Spleen (tissue), 11 donors: ENCODE results near the gene CPSF7. TPM values are rescaled to one million over a fixed set of nuclear protein-coding genes. Genes with fewer than 3 reads are reported as not detected.

ENCODE experiments used
- DNase-seq: peaks from one replicate; pipeline ENCODE4 v3.0.0-alpha.2; 2020
- H3K27ac ChIP-seq, 8 donors: fragments of 200-600 bp; sonication (generic) in 7 of 8; 1 replicate in 4 of 8; 2 replicates in 4 of 8; pipeline versions ENCODE4 v1.5.0 to v1.8.0; 2016 to 2021; ENCODE audit warnings: inconsistent platforms in 4 of 8, mild to moderate bottlenecking in 4 of 8, moderate library complexity in 1 of 8
- H3K27me3 ChIP-seq, 7 donors: fragments of 200-600 bp; sonication (generic) in 6 of 7; replicated peaks in 1 of 7; 1 replicate in 4 of 7; 2 replicates in 3 of 7; pipeline versions ENCODE4 v1.5.0 to v1.8.0; 2016 to 2021; ENCODE audit warnings: inconsistent platforms in 3 of 7, mild to moderate bottlenecking in 1 of 7
- H3K36me3 ChIP-seq, 6 donors: fragments of 200-600 bp; sonication (generic) in 5 of 6; 1 replicate in 4 of 6; 2 replicates in 2 of 6; pipeline versions ENCODE4 v1.5.0 to v1.8.0; 2016 to 2021; ENCODE audit warnings: inconsistent platforms in 2 of 6
- H3K4me1 ChIP-seq, 6 donors: fragments of 200-600 bp; sonication (generic) in 5 of 6; 1 replicate in 3 of 6; 2 replicates in 3 of 6; pipeline versions ENCODE4 v1.5.0 to v1.8.0; 2016 to 2021; ENCODE audit warnings: inconsistent platforms in 3 of 6
- H3K4me3 ChIP-seq, 8 donors: fragments of 200-600 bp; sonication (generic) in 7 of 8; 1 replicate in 4 of 8; 2 replicates in 4 of 8; pipeline versions ENCODE4 v1.5.0 to v1.8.0; 2016 to 2021; ENCODE audit warnings: inconsistent platforms in 4 of 8, mild to moderate bottlenecking in 4 of 8, moderate library complexity in 2 of 8
- H3K9me3 ChIP-seq, 8 donors: fragments of 200-600 bp; sonication (generic) in 7 of 8; 1 replicate in 4 of 8; 2 replicates in 4 of 8; pipeline versions ENCODE4 v1.5.0 to v1.8.0; 2016 to 2021; ENCODE audit warnings: inconsistent platforms in 4 of 8
- CTCF ChIP-seq, 11 experiments: fragments of 200-600 bp in 7 of 11; fragments of 450-650 bp in 4 of 11; sonication (generic) in 4 of 11; IDR thresholded peaks in 8 of 11; conservative IDR thresholded peaks in 3 of 11; 1 replicate in 7 of 11; 2 replicates in 4 of 11; pipeline versions ENCODE4 v1.4.0 to v1.8.0; 2016 to 2021; ENCODE audit warnings: antibody characterized with exemption in 11 of 11, inconsistent platforms in 4 of 11, mild to moderate bottlenecking in 1 of 11
- POLR2A ChIP-seq, 3 donors: fragments of 450-650 bp; IDR thresholded peaks; one replicate each; pipeline ENCODE4 v1.5.1; 2017; ENCODE audit warnings: antibody characterized with exemption in 3 of 3, mild to moderate bottlenecking in 1 of 3
- POLR2AphosphoS5 ChIP-seq, 3 donors: sonication (generic); formaldehyde crosslinking; IDR thresholded peaks; one replicate each; pipeline ENCODE4 v1.5.1; 2017; ENCODE audit warnings: antibody characterized with exemption in 3 of 3
- WGBS, 5 donors: extraction: QIAGEN DNeasy Blood & Tissue Kit in 3 of 5; methylation state at CpG; one replicate each; pipeline versions ENCODE4 v1.1.5 to v1.1.7; 2013 to 2018; 5-methylcytosine and 5-hydroxymethylcytosine counted together
- intact Hi-C: fragments of 100-400 bp; cut with DNase I; formaldehyde crosslinking; loops from one replicate; pipeline ENCODE4 v1.15.0; 2023; ENCODE audit warnings: low total_unique reads
- polyA plus RNA-seq, 3 donors: library from polyadenylated mRNA; stranded (reverse); fragments of 200-250 nt; gene quantifications; one replicate each; pipeline ENCODE4 v1.2.1, GENCODE V29; 2013
- small RNA-seq, 4 donors: library from RNA; depleted of rRNA; stranded (forward); fragments of <200 nt; gene quantifications; one replicate each; pipeline ENCODE3, GENCODE V24; 2016
- total RNA-seq, 7 donors: library from RNA; depleted of rRNA in 3 of 7; stranded (reverse); fragments of >200 nt in 3 of 7; fragmentation: NEBNext Ultra II Directional in 4 of 7; extraction: Animal tissue kit (Norgen Biotek cat#: 25700) in 4 of 7; gene quantifications; one replicate each; pipeline versions ENCODE4 v1.1.0 to v1.2.1, GENCODE V29; 2016 to 2021
- donor health status: healthy with polysubstance abuse.
- donor health status: DM: no; HTN: no; CAD: no; lungs with moderate emphysema.
- donor health status: DM: no; HTN: no; CAD: no.
- donor health status: Bipolar disorder and iron deficiency.
- donor health status: healthy.
- donor health status: DM: no; HTN: no; CAD: no.
- donor health status: DM: yes; HTN: yes; CAD: no.

CPSF7 gene
- total and polyA plus RNA-seq, 10 donors: 30.0 to 94.3 (median 67.7) TPM

GRCh38 chr11:61353131-61354067, 76.4 kb downstream of the CPSF7 start:
- intact Hi-C loops: no loop called here
- WGBS, 5 donors: 60 to 72% (median 71%) methylated on average over 15 of the region's 15 CpGs
- H3K27me3 ChIP-seq: no peaks in the 10 kb centered on the region
- peaks cover 0 to 82% (median 58%) of the 10 kb centered on the region in 6 donors for H3K36me3 ChIP-seq
- peak overlapping the region in 1 of 8 donors; percentile 63 for H3K4me3 ChIP-seq
- TF ChIP-seq CTCF (IDR thresholded peaks at IDR 0.05 in 8 of 11, conservative IDR thresholded peaks at IDR 0.05 in 3 of 11): peak in 1 of 11 experiments; percentile 12
- peak; percentile 49 to 74 (median 68) for TF ChIP-seq POLR2AphosphoS5 (IDR thresholded peaks at IDR 0.05)
- TF ChIP-seq POLR2A (IDR thresholded peaks at IDR 0.05): no peak
- peak overlapping the region in 6 of 8 donors; percentile 43 to 100 (median 98) for H3K27ac ChIP-seq
- peaks cover 13 to 85% (median 64%) of the 10 kb centered on the region in 6 donors for H3K4me1 ChIP-seq
- H3K9me3 ChIP-seq: no peaks in the 10 kb centered on the region
- DNase-seq: peak; percentile 85

Small RNA genes lying within 50 kb of the gene (small RNA-seq; reads per million reads assigned to genes)
- 0 reads per million in 4 donors for gene RN7SL23P

Other genes with a start within 250 kb of the CPSF7 start
- 1 to 10 TPM in 2 of 7 donors, under 1 TPM in 2, not detected in 3; 0.37 to 2.6 (median 1.2) TPM for gene PGA3, start 226.5 kb downstream of the CPSF7 start, total RNA-seq
- under 1 TPM; 0.33 to 0.61 (median 0.54) TPM for gene PGA3, start 226.5 kb downstream of the CPSF7 start, polyA plus RNA-seq
- gene PGA4, start 207.6 kb downstream of the CPSF7 start, total RNA-seq: 10 to 100 TPM in 1 of 7 donors, 1 to 10 TPM in 5, not detected in 1; 1.2 to 12.2 (median 2.3) TPM
- 1 to 10 TPM in 1 of 3 donors, under 1 TPM in 2; 0.36 to 1.6 (median 0.93) TPM for gene PGA4, start 207.6 kb downstream of the CPSF7 start, polyA plus RNA-seq
- gene PGA5, start 188.8 kb downstream of the CPSF7 start, total RNA-seq: 1 to 10 TPM in 5 of 7 donors, under 1 TPM in 1, not detected in 1; 0.42 to 3.3 (median 1.7) TPM
- under 1 TPM; 0.06 to 0.51 (median 0.46) TPM for gene PGA5, start 188.8 kb downstream of the CPSF7 start, polyA plus RNA-seq
- 1 to 10 TPM in 4 of 7 donors, under 1 TPM in 3; 0.23 to 3.2 (median 1.2) TPM for gene VWCE, start 134.7 kb downstream of the CPSF7 start, total RNA-seq
- gene VWCE, start 134.7 kb downstream of the CPSF7 start, polyA plus RNA-seq: 1 to 10 TPM in 2 of 3 donors, under 1 TPM in 1; 0.80 to 1.6 (median 1.2) TPM
- 100 to 1,000 TPM; 118 to 157 (median 151) TPM for gene DDB1, start 96.9 kb downstream of the CPSF7 start, total RNA-seq
- 10 to 100 TPM; 68.7 to 94.7 (median 83.4) TPM for gene DDB1, start 96.9 kb downstream of the CPSF7 start, polyA plus RNA-seq
- 10 to 100 TPM; 33.1 to 61.5 (median 36.4) TPM for gene TKFC, start 96.7 kb downstream of the CPSF7 start, total RNA-seq
- gene TKFC, start 96.7 kb downstream of the CPSF7 start, polyA plus RNA-seq: 10 to 100 TPM; 30.6 to 45.3 (median 31.3) TPM
- 100 to 1,000 TPM in 4 of 7 donors, 10 to 100 TPM in 3; 82.5 to 138 (median 126) TPM for gene CYB561A3, start 68.1 kb downstream of the CPSF7 start, total RNA-seq
- 10 to 100 TPM; 62.1 to 79.6 (median 64.6) TPM for gene CYB561A3, start 68.1 kb downstream of the CPSF7 start, polyA plus RNA-seq
- 10 to 100 TPM; 26.8 to 52.4 (median 39.0) TPM for gene TMEM138, start 67.6 kb downstream of the CPSF7 start, total RNA-seq
- 10 to 100 TPM; 42.3 to 53.9 (median 49.2) TPM for gene TMEM138, start 67.6 kb downstream of the CPSF7 start, polyA plus RNA-seq
- 10 to 100 TPM; 10.5 to 26.0 (median 17.1) TPM for gene TMEM216, start 37.4 kb downstream of the CPSF7 start, total RNA-seq
- 10 to 100 TPM; 20.7 to 24.6 (median 20.7) TPM for gene TMEM216, start 37.4 kb downstream of the CPSF7 start, polyA plus RNA-seq
- 10 to 100 TPM; 39.8 to 74.2 (median 50.0) TPM for gene SDHAF2, start 149 bp upstream of the CPSF7 start, total RNA-seq
- gene SDHAF2, start 149 bp upstream of the CPSF7 start, polyA plus RNA-seq: 10 to 100 TPM; 50.4 to 73.0 (median 56.8) TPM
- under 1 TPM in 3 of 7 donors, not detected in 4; 0.27 to 0.37 (median 0.35) TPM for gene LRRC10B, start 78.8 kb upstream of the CPSF7 start, total RNA-seq
- under 1 TPM; 0.28 to 0.82 (median 0.32) TPM for gene LRRC10B, start 78.8 kb upstream of the CPSF7 start, polyA plus RNA-seq
- gene SYT7, start 151.1 kb upstream of the CPSF7 start, total RNA-seq: 1 to 10 TPM; 1.1 to 5.3 (median 3.3) TPM
- gene SYT7, start 151.1 kb upstream of the CPSF7 start, polyA plus RNA-seq: under 1 TPM; 0.14 to 0.48 (median 0.43) TPM